SK-N-SH treated with all-trans-retinoic acid at 6 μM for 48 hours (cell line): ENCODE data around the gene PHACTR4.

Source experiments
- ARNTL ChIP-seq: fragments of 450-650 bp; formaldehyde crosslinking; IDR thresholded peaks from 2 replicates; pipeline ENCODE4 v1.5.0; 2020; ENCODE audit warnings: low read depth, mild to moderate bottlenecking, moderate library complexity, borderline replicate concordance
- ESRRG ChIP-seq: fragments of 250-450 bp; sonication (Bioruptor Pico); IDR thresholded peaks from 2 replicates; pipeline ENCODE4 v1.6.1; 2021; ENCODE audit warnings: mild to moderate bottlenecking
- GLIS3 ChIP-seq: fragments of 250-450 bp; sonication (Bioruptor Pico); IDR thresholded peaks from 2 replicates; pipeline ENCODE4 v1.5.0; 2020; ENCODE audit warnings: mild to moderate bottlenecking, moderate library complexity
- RARB ChIP-seq: fragments of 250-450 bp; sonication (Bioruptor Pico); IDR thresholded peaks from 2 replicates; pipeline ENCODE4 v1.8.0; 2021; ENCODE audit warnings: mild to moderate bottlenecking, moderate library complexity
- TCF4 ChIP-seq: fragments of 250-450 bp; sonication (Bioruptor Pico); IDR thresholded peaks from 2 replicates; pipeline ENCODE4 v1.8.0; 2021; ENCODE audit warnings: mild to moderate bottlenecking, moderate library complexity, borderline replicate concordance
- TSHZ2 ChIP-seq: fragments of 250-450 bp; sonication (Bioruptor Pico); IDR thresholded peaks from 2 replicates; pipeline ENCODE4 v1.5.0; 2020; ENCODE audit warnings: mild to moderate bottlenecking, moderate library complexity
- ZFP30 ChIP-seq: fragments of 450-650 bp; formaldehyde crosslinking; IDR thresholded peaks from 2 replicates; pipeline ENCODE4 v1.5.0; 2022; ENCODE audit warnings: mild to moderate bottlenecking, moderate library complexity
- ZNF70 ChIP-seq: fragments of 450-650 bp; formaldehyde crosslinking; IDR thresholded peaks from 2 replicates; pipeline ENCODE4 v1.5.0; 2020; ENCODE audit warnings: mild to moderate bottlenecking, moderate library complexity
- TF ChIP-seq, protein P1 (sequence below): fragments of 250-450 bp; sonication (Bioruptor Pico); IDR thresholded peaks from 2 replicates; pipeline ENCODE4 v1.8.0; 2020; ENCODE audit warnings: mild to moderate bottlenecking, moderate library complexity, borderline replicate concordance

GRCh38 chr1:28451011-28451410, 81.5 kb downstream of the PHACTR4 start:
- TF ChIP-seq ZFP30 (CRISPR knock-in tag) (no peak), GLIS3 (CRISPR knock-in tag) (no peak), ZNF70 (no peak), ARNTL (CRISPR knock-in tag) (no peak), ESRRG (CRISPR knock-in tag) (no peak), TCF4 (CRISPR knock-in tag) (no peak), RARB (CRISPR knock-in tag) (no peak), TSHZ2 (CRISPR knock-in tag) (no peak)
- TF ChIP-seq, protein P1, sequence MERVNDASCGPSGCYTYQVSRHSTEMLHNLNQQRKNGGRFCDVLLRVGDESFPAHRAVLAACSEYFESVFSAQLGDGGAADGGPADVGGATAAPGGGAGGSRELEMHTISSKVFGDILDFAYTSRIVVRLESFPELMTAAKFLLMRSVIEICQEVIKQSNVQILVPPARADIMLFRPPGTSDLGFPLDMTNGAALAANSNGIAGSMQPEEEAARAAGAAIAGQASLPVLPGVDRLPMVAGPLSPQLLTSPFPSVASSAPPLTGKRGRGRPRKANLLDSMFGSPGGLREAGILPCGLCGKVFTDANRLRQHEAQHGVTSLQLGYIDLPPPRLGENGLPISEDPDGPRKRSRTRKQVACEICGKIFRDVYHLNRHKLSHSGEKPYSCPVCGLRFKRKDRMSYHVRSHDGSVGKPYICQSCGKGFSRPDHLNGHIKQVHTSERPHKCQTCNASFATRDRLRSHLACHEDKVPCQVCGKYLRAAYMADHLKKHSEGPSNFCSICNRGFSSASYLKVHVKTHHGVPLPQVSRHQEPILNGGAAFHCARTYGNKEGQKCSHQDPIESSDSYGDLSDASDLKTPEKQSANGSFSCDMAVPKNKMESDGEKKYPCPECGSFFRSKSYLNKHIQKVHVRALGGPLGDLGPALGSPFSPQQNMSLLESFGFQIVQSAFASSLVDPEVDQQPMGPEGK (CRISPR knock-in tag): no peak
